DMS53 treated with DMSO at 0.1 percent for 48 hours (cell line): ENCODE measurements around the gene BMP10.
"Not testable (repeated sequence)": the region's sequence is repeated elsewhere in the genome, so short reads cannot be mapped to it uniquely, and the experiment has no call there.

Source experiments
- DNase-seq: peaks from one replicate; lab custom pipeline; 2025; ENCODE audit not compliant: unreplicated experiment; lab: John Stamatoyannopoulos, UW

Gene BMP10

GRCh38 chr2:68900496-68901198, 29.4 kb upstream of the BMP10 start:
- no peak for DNase-seq

GRCh38 chr2:68895981-68896380, 24.8 kb upstream of the BMP10 start:
- DNase-seq = not testable (repeated sequence)

DNA sequence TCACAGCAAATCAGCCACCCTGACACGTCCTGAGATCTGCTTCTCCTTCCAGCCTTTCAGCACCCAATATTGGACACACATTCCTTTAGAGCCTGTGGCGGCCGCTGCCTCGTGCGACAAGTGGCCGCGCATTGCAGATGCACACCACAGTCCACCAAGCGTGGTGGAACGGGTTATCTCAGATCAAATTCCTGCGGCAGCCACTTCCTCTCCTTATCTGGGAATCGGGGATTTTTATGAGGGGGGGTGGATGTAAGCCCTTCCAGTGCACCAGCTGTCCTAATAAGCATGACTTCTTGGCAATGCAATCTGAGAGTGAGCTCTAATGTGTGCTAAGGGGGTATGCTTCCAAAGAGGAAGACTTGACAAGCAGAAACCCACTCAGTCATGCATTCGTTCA, 18.3 kb upstream of the BMP10 start:
- no peak for DNase-seq

- no peak for DNase-seq
These were observed 17.8 kb upstream of the BMP10 start for GRCh38 chr2:68889021-68889420.

GRCh38 chr2:68888038-68888704, 17.0 kb upstream of the BMP10 start:
- no peak for DNase-seq

GRCh38 chr2:68885811-68886075, 14.5 kb upstream of the BMP10 start:
- no peak for DNase-seq

DNA sequence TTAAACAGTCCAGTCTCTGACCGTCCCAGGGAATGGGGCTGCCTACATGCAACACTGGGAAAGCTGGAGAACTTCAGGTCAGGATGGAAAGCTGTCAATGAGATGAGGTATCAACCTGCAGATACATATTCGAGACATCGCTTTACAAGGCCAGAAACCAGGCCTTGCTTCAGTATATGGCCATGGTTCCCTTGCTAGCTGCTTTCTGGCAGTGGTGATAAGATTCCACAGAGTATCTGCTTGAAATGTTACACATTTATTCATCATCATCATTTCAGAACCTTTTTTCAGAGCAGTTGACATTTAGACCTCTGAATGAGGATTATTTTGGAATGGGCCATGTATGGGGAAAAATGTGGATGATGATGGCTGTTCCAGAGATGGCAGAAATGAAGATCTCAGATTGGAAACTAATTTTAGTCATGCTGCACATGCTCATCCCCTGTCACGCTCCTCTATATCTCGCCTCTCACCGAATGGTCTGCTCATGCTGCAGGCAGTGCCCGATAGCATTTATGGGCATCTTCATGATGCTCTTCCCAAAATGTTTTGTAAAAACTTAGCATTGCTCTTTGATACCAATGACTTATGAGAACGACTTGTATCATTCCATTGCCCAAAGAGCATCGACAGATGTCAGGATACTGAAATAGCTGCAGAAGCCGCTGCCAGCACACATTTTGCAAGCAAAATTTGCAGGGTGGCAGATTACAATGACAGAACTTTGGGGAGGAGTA, 14.0 kb upstream of the BMP10 start:
- DNase-seq = no peak

- no peak for DNase-seq
These were observed 9.0 kb upstream of the BMP10 start for GRCh38 chr2:68880213-68880612.

- DNase-seq = no peak
These were observed 8.1 kb upstream of the BMP10 start for GRCh38 chr2:68879296-68879695.

GRCh38 chr2:68878753-68879152, 7.6 kb upstream of the BMP10 start:
- DNase-seq = no peak

DNA sequence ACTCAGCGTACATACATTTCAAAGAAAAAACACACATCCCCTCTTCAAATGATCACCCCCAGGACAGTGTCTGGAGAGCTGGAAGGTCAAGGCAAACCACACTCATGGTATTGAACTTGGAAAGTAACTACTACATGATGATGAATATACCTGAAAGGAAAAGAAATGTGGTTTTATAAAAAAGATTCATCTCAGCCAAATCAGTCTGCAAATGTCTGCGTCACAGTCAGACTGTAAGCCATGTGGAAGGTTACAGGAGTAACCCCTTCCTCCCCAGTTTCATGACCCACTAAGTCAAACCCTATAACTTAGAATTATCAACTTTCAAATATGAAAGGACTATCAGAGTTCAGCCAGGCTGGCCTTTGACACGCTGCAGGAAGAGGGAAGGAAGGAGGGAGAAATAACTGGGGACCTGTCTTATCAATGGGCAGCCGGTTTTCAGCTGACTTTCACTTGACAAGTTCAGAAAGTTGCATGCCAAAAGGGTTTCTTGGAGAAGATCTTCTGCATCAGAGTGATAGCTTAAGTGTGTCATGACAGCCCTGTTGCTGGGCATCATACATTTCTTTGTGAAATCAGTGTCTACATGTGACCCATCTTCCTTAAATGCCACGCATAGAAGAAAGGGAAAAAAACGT, 7.0 kb upstream of the BMP10 start:
- no peak for DNase-seq

GRCh38 chr2:68877079-68877772, 6.0 kb upstream of the BMP10 start:
- DNase-seq = no peak

DNA sequence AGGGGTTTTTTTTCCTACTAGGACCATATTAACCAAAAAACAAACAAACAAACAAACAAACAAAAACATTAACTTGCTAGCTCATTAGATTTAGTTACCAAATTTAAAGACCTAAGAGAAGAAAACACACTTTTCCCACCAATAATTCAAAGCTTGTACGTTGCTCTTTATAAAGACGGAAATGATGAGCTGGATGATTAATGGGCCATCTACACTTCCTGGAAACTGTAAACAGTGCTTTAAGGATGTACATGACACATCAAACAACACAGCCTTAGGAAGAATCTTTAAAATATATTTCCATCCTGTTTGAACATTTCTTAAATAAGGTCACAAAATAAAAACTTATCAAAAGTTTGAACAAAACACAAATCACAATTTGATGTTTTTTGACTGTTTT, 982 bp downstream of the BMP10 start:
- no peak for DNase-seq

DNA sequence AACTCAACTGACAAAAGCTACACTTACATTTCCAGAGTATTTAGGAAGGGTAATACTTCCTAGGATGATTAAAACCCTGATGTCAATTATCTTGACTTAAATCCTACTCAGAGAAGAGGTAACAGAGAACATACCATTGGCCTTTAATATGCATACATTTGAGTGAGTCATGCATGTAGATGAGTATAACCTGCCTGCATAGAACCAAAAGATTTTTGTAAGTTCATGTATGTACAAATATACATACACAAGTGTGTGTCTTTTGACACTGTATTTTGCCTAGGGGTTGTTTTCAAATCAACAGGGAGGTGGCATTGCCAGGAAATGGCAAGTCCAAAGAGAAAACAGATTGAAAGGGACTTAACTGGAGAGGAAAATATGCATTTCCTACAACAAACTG, 6.1 kb downstream of the BMP10 start:
- no peak for DNase-seq

- no peak for DNase-seq
These were observed 7.2 kb downstream of the BMP10 start for GRCh38 chr2:68863996-68864395.

DNA sequence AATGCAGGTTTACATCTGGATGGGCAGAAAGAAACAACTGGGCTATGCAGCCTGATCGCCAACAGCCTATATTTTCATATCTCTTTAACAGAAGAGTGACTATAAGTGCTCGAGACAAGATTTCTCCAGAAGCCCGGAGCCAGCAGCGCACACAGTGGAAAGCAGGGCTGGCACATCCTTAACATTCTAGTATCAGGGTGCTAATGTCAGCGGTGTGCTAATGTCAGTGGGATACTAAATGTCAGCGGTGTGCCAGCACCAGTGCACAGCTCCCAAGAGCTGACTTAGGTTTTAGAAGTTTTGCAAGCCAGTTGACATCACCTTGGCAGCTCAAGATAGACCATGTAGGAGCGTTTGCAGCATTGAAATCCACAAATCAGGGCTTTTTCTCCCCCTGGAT, 8.3 kb downstream of the BMP10 start:
- no peak for DNase-seq

- no peak for DNase-seq
These were observed 9.9 kb downstream of the BMP10 start for GRCh38 chr2:68861330-68861729.

DNA sequence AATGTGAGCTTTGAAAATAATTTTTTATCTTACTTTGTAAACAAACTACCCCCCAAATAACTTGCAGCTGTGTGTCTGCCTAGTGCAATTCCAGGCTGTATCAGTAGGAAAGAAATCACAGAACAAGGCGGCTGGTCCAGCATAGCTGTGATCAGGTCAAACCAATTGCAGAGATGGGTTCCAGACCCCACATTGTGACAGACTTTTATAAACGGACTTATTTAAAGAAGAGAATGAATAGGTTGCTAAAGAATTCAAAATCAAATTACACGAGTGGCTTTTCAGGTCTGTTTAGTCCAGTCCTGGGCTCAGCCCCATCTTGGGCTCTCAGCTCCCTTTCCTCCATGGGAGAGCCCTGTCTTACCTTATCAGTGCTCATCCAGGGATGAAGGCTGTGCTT, 11.1 kb downstream of the BMP10 start:
- DNase-seq = no peak

GRCh38 chr2:68857855-68858456, 13.2 kb downstream of the BMP10 start:
- DNase-seq = no peak

- DNase-seq = no peak
These were observed 13.9 kb downstream of the BMP10 start for GRCh38 chr2:68857202-68857845.

- DNase-seq = no peak
These were observed 15.6 kb downstream of the BMP10 start for GRCh38 chr2:68855550-68855949.
